ENCODE results near the gene MNT.

Gene MNT

GRCh38 chr17:2354311-2354710 is 46.5 kb downstream of the MNT start:
- no peak for TF ChIP-seq CTCF (IDR thresholded peaks at IDR 0.05; ENCODE audit: insufficient read depth, low read depth, low read length, missing control alignments)
- H3K4me3 ChIP-seq (ENCODE audit: low read length): no peak overlapping the region
- DNase-seq (ENCODE audit: low read depth): no peak

- TF ChIP-seq CTCF (IDR thresholded peaks at IDR 0.05; ENCODE audit: insufficient read depth, low read depth, low read length, missing control alignments): no peak
- DNase-seq (ENCODE audit: low read depth): no peak
These were observed 49.6 kb downstream of the MNT start for GRCh38 chr17:2351269-2351668.

DNA sequence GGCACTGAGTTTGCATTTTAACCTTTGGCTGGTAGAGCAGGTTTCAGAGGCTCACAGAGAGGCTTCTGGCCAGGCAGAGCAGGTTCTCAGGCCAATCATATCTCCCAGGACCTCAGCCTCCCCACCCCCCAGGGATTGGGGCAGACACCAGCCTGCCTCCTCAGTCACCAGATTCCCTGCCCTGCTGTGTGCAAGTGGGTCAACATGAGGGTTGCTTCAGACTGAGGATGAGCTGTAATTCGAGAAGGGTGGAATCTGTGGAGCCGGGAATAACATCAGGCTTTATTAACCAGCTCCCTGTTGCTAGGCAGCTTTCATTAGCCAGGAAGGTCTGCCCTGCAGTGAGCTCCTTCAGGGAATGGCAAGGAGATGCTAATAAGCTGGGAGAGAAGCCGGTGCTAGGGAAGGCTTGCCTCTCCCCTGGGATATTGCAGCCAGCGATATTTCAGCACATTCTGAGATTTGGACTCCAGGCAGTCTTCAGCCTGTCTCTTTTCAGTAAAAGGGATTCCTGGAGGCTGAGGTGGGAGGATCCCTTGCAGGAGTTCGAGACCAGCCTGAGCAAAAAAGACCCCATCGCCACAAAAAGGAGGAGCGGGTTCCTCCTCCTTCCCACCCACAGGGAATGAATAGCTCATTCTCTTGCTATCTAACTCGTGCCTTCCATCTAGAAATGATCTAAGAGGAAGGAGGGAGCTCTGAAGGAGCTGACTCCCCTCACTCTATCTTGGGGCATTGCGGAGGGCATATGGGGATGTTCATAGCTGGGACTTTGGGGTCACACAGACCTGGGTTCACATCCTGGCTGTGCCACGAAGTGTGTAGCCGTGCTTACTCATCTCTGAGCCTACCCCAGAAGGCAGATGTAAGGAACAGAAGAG is 52.8 kb downstream of the MNT start:
- no peak overlapping the region for H3K4me3 ChIP-seq (ENCODE audit: low read length)
- peak; percentile 86 for DNase-seq (ENCODE audit: low read depth)
- no peak for TF ChIP-seq CTCF (IDR thresholded peaks at IDR 0.05; ENCODE audit: insufficient read depth, low read depth, low read length, missing control alignments)

More at GRCh38 chr17:2351269-2351668, 49.6 kb downstream of the MNT start:
- no peak overlapping the region for H3K4me3 ChIP-seq (ENCODE audit: low read length)

GRCh38 chr17:2346475-2346874 is 54.4 kb downstream of the MNT start:
- TF ChIP-seq CTCF (IDR thresholded peaks at IDR 0.05; ENCODE audit: insufficient read depth, low read depth, low read length, missing control alignments): no peak

GRCh38 chr17:2344528-2344927 is 56.3 kb downstream of the MNT start:
- no peak for TF ChIP-seq CTCF (IDR thresholded peaks at IDR 0.05; ENCODE audit: insufficient read depth, low read depth, low read length, missing control alignments)
- no peak for DNase-seq (ENCODE audit: low read depth)
- no peak overlapping the region for H3K4me3 ChIP-seq (ENCODE audit: low read length)

More at GRCh38 chr17:2346475-2346874, 54.4 kb downstream of the MNT start:
- peak; percentile 82 for DNase-seq (ENCODE audit: low read depth)
- no peak overlapping the region for H3K4me3 ChIP-seq (ENCODE audit: low read length)

DNA sequence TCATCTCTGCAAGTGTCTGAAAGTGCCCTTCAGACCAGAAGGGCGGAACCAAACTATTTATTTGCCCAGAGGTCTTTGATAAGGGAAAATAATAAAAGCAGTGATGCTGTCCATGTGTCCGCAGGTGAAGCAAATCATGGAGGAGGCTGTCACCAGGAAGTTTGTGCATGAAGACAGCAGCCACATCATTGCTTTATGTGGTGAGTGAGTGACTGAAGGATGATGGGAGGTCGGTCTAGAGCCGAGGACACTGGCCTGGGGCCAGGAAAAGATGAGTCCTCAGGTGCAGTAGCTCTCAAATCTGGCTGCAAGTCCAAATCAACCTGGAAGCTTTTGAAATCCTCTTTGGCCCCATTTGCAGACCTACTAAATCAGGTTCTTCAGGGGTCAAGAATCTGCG is 57.4 kb downstream of the MNT start:
- no peak for TF ChIP-seq CTCF (IDR thresholded peaks at IDR 0.05; ENCODE audit: insufficient read depth, low read depth, low read length, missing control alignments)
- DNase-seq (ENCODE audit: low read depth): peak; percentile 41
- H3K4me3 ChIP-seq (ENCODE audit: low read length): no peak overlapping the region

DNA sequence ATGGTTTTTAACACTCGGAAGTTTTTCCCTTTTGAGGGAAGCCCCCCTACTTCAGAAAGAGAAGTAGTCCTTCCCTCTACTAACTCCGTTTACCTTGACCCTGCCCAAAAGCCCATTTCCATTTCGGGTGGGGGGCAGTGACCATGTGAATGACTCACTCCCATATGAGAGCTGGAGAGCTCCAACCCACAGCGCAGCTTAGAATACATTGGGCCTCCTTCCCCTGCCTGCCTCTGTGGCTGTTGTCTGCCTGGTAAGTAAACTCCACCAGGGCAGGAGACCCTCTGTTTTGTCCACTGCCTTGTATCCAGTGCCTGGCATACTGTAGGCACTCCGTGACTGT is 62.6 kb downstream of the MNT start:
- H3K4me3 ChIP-seq (ENCODE audit: low read length): peak overlapping the region; percentile 99
- DNase-seq (ENCODE audit: low read depth): no peak
- no peak for TF ChIP-seq CTCF (IDR thresholded peaks at IDR 0.05; ENCODE audit: insufficient read depth, low read depth, low read length, missing control alignments)

All from epithelial cell of esophagus (primary cell).